NCI-H2196 (cell line): ENCODE data around the gene E2F4.
A peak's percentile ranks its signal among the peaks of the same experiment; 100 is the strongest.

ENCODE experiments used
- DNase-seq: peaks from one replicate; lab custom pipeline; 2025; ENCODE audit not compliant: unreplicated experiment; lab: John Stamatoyannopoulos, UW

E2F4 gene

GRCh38 chr16:67191995-67192681 is at the start of gene E2F4:
Gene E2F4, plus strand, starts transcription at chr16:67192155. Its CDS starts 73 bp downstream, at chr16:67192228.
- DNase-seq = peak; percentile 74

GRCh38 chr16:67142342-67142741 is 49.6 kb upstream of the E2F4 start:
- DNase-seq = no peak

GRCh38 chr16:67144943-67145342 is 47.0 kb upstream of the E2F4 start:
- no peak for DNase-seq

- DNase-seq = no peak
Observed at GRCh38 chr16:67145746-67146145, 46.2 kb upstream of the E2F4 start.

GRCh38 chr16:67146523-67147357 is 45.2 kb upstream of the E2F4 start:
- DNase-seq = no peak

GRCh38 chr16:67147437-67148140 is 44.4 kb upstream of the E2F4 start:
- no peak for DNase-seq

GRCh38 chr16:67148221-67148620 is 43.7 kb upstream of the E2F4 start:
- no peak for DNase-seq

GRCh38 chr16:67148656-67149275 is 43.2 kb upstream of the E2F4 start:
- DNase-seq = no peak

- no peak for DNase-seq
Observed at GRCh38 chr16:67149276-67150046, 42.5 kb upstream of the E2F4 start.

GRCh38 chr16:67150047-67150832 is 41.7 kb upstream of the E2F4 start:
- peak; percentile 37 for DNase-seq

GRCh38 chr16:67150833-67151396 is 41.0 kb upstream of the E2F4 start, which contains the start of gene B3GNT9:
Gene B3GNT9, minus strand, starts transcription at chr16:67150998. Its CDS starts 513 bp downstream, at chr16:67150485.
- peak; percentile 68 for DNase-seq

GRCh38 chr16:67151431-67152097 is 40.4 kb upstream of the E2F4 start:
- no peak for DNase-seq

GRCh38 chr16:67154578-67155294 is 37.2 kb upstream of the E2F4 start:
- DNase-seq = no peak

GRCh38 chr16:67155295-67156142 is 36.4 kb upstream of the E2F4 start:
- peak; percentile 71 for DNase-seq

- DNase-seq = no peak
Observed at GRCh38 chr16:67156143-67156844, 35.7 kb upstream of the E2F4 start.

GRCh38 chr16:67157106-67157748 is 34.7 kb upstream of the E2F4 start:
- DNase-seq = no peak
